Activated CD8-positive, alpha-beta memory T cell treated with anti-CD3 and anti-CD28 coated beads for 1 hour (primary cell): Measurements from ENCODE around the gene RELL2.
A peak's percentile ranks its signal among the peaks of the same experiment; 100 is the strongest.
"Not testable (repeated sequence)": the region's sequence is repeated elsewhere in the genome, so short reads cannot be mapped to it uniquely, and the experiment has no call there.

Experiments
- DNase-seq, 2 donors: peaks; one replicate each; pipeline ENCODE4 v3.0.0-alpha.2; 2020; ENCODE audit warnings: low read depth in 1 of 2; ENCODE audit errors: extremely low read depth in 1 of 2

Gene RELL2, protein sequence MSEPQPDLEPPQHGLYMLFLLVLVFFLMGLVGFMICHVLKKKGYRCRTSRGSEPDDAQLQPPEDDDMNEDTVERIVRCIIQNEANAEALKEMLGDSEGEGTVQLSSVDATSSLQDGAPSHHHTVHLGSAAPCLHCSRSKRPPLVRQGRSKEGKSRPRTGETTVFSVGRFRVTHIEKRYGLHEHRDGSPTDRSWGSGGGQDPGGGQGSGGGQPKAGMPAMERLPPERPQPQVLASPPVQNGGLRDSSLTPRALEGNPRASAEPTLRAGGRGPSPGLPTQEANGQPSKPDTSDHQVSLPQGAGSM

GRCh38 chr5:141636413-141637122 is at the start of gene RELL2, which contains the start of gene HDAC3:
Gene RELL2 (plus strand): TSS chr5:141636997. CDS start chr5:141638226, 1,229 bp downstream.
Gene HDAC3 (minus strand): TSS chr5:141636849. CDS start chr5:141636790, 59 bp downstream.
- peak; percentile 74 to 92 for DNase-seq

DNA sequence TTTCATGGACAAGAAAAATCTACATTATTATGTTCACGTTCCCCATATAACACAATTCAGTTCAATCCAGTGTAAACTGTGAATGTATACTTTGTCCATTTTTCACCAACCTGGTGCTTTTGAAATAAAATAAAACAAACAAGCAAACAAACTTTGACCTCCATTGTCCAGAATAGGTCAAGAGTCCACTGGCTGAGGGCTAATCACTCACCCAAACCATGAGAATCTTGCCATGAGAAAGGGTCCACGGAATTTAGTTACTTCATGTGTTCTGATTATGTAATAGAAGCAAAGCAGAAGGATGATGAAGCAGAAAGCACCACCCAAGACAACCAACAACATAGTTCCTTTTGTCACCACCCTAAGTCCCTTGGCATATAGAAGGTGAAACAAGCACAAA is 46.7 kb upstream of the RELL2 start:
- DNase-seq, result no peak

- no peak for DNase-seq
Measured at GRCh38 chr5:141596867-141597266, 39.9 kb upstream of the RELL2 start.

GRCh38 chr5:141597394-141597793 is 39.4 kb upstream of the RELL2 start:
- DNase-seq, result no peak

DNA sequence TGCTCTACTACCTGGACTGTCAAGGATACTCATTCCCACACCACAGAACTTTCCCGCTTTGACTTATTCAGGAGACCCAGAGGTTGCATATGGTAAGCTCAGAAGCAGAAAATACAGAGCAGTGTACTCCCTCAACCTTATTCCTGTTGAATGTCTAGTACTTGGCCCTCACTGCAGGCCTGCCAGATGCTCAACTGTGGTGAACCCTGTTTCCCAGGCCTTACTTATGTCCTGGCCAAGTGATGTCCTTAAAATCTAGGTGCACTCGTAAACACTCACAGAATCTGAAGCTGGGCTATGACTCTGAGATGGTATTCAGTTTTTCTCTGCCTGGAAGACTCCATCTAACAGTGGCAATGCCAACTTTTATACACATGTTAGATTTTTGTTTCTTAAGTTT is 39.0 kb upstream of the RELL2 start:
- no peak for DNase-seq

DNA sequence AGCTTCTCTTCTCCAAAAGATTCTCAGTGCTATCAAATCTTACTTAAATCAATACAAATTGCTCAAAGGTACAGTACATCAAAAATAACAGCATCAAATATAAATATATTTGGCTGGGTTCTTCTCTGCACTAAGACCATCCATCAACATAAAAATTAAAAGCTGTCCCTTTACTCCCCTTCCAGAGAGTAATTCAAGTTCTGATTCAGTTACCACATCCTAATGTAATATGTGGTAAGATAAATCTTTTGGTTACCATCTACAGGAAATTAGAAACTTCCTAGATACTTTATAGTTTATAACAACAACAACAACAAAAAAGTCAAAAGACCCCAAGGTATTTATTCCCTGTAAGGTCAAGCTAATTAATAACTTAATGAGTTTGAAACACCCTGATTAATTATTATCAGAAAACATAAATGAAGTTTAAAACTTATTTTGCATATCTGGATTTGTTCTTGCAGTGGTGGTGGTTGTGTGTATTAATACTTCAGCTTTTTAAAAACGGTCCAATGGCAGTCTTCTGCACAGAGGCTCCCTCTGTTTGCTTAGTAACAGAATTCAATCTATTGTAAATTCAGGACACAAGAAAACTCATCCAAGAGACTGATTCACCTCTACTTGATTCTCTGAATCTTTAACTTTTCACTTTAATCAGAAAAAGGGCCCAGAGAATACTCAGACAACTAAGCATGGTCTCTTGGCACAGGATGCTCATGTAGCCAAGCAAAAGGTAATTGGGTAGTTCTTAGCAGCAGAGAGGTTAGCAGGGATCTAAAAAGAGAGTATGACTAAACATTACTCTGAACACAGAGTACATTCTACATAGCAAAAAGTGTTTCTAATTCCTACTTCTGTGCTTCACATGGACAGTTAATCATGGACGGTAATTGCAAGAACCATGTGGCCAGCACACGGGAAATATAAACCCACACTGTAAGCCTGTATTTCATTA is 38.1 kb upstream of the RELL2 start:
- no peak for DNase-seq

GRCh38 chr5:141602606-141603005 is 34.2 kb upstream of the RELL2 start:
- no peak for DNase-seq

DNA sequence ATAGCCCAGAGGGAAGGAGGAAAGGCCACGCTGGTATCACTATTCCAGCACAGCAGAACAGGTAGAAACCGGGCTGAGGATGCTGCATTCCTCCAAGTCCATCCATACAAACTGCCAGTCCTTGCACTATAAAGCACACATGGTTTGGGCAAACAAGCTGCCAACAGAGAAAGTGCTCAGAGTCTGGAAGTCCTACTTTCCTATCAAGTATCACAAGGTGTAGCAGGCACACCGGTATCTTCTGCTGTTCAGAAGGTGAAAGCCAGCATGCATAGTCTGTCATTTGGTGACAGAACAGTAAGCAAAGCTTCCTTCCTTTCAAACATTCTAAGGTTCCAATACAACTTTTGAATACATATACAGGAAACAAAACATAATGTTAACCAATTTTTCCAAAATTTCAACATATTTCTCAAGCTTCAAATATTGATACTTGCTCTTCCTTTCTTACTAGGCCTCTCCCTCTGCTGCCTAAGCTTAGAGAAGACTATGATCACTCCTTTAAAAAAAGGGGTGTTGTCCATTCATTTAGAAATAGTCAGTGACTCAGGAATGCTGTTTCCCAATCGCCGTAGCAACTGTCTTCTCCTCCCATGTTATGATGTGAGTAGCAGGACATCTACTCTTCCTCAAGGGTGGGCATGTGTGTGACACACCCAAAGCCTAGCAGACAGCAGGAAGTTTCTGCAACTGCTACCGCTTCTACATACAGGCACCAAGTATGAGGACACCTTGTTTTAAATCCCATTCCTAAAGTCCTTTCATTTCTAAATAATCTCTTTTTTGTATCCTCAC is 32.7 kb upstream of the RELL2 start:
- no peak for DNase-seq

DNA sequence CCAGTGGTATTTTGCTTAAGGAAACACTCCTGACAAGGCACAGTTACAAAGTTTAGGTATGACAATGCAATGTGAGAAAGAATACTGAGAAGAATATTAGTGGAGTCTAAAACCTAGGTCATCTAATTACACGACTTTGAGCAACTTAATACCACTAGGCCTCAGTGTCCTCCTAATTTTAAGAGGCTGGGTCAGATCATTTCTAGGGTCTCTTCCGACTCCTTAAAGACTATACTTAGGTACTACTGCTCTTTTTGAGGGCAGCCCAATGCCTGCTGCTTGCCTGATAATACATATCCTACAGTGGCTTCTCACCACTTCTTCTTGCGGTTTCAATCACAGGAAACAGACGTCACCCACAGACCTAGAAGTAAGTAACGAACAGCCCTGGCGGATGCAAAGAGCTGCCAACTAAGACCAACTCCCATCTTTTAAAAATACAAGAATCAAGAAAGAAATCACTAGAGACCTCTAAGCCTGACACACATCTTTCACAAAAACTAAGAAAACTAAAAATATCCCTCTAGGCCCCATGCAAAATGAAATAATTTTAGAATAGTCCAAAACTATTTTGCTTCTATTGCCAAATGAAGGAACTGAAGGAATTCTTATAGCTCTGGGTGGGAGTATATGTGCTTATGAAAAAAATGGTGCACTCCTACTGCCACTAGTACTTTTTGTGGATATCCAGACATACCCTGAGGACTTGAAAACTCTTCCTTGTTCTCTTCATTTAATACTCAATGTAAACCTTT is 31.1 kb upstream of the RELL2 start:
- peak; percentile 44 to 46 for DNase-seq

- DNase-seq, result no peak
Measured at GRCh38 chr5:141608046-141608445, 28.8 kb upstream of the RELL2 start.

- DNase-seq, result no peak
Measured at GRCh38 chr5:141608557-141608956, 28.2 kb upstream of the RELL2 start.

DNA sequence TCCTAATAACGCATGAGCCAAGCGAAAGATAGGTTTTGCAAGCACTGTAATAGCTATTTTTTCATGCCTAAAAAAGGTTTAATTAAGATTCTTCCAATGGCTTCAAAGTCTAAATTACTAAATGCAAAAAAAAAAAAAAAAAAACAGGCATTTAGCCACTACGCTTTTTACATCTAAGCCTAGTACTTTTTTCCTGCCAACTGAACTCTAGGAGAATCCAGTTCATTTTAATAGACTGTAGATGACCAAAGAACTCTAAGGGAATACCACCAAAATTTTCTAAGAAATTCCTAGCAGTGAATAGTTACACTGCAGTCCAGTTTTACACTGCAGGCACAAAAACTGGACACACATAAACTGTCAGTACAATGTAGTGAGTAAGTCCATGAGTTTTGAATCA is 27.8 kb upstream of the RELL2 start:
- DNase-seq, result no peak

- not testable (repeated sequence) for DNase-seq
Measured at GRCh38 chr5:141609921-141610320, 26.9 kb upstream of the RELL2 start.

DNA sequence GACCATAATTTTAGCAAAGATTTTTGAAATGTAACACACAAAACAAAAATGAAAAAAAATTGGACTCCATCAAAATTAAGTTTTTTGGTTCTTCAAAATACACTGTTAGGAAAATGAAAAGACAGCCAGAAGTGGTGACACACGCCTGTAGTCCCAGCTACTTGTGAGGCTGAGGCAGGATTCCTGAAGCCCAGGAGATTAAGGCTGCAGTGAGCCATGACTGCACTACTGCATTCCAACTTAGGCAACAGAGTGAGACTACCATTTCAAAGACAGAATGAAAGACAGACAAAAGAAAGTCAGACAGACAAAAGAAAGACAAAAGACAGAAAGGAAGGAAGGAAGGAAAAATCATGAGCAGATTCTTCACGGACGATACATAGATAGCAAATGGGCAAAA is 25.5 kb upstream of the RELL2 start:
- no peak for DNase-seq

GRCh38 chr5:141613344-141613743 is 23.5 kb upstream of the RELL2 start:
- no peak for DNase-seq

GRCh38 chr5:141615991-141616720 is 20.6 kb upstream of the RELL2 start:
- DNase-seq, result no peak

DNA sequence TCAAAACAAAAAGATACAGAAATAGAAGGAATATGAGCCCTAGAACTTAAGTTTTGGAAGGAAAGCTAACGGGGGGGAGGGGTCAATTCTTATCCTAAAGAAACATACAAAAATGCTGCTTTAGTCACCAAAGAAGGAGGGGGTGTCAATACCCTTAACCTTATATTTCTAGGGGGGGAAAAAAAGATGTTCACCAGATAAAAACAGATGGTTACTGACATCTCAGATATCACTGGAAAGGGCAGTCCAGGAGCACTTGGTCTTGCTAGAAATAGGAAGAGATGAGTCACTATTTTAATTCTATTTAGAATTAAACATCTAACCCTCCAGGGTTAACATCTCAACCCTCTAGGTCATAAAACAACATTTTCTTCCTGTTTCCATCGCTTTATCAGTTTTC is 19.7 kb upstream of the RELL2 start:
- no peak for DNase-seq

DNA sequence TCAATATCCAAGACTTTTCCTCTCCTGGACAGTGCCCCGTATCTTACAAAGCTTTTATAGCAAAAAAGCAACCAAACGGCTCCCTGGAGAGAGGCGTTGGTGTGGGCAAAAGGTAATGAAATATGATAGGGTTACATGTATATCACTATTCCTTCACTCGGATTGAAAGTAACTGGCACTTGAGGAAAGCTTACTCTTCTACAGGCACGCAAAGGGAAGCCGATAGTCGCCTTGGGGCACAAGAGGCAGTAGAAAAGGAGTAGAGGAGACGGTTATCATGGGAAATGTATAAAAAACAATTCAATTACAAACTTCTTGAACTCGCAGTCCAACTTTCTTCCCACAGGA is 19.1 kb upstream of the RELL2 start:
- DNase-seq, result no peak
